ENCODE results near the gene EXOC4.

The EXOC4 gene

DNA sequence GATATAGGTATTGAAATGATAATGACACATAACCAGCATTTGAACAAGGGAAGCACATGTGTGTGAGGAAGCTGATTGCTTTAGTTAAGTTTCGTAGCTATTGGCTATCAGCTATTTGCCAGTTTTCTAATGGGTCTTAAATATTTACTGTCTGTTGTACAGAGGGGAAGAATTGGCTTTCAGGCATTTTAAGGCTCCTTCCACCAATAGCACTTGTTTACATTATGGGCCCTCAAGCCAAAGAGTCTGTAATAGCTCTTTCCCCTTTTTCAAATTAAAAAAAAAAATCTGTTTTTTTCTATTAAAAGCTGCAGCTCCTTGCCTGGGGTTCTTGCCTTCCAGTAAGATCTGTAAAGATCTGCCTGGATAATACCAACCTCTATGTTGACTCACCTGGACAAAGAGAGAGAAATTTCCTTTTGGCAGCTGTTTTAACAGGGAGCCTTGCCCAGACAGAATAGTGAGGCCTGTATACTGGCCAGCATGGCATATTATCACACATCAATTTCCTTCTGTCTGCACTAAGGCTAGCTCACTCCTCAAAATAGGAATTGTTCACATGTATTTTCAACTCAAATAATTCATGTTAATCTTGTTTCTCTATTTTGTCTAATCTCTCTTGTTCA, 769.5 kb downstream of the EXOC4 start:
- no peak for DNase-seq

DNA sequence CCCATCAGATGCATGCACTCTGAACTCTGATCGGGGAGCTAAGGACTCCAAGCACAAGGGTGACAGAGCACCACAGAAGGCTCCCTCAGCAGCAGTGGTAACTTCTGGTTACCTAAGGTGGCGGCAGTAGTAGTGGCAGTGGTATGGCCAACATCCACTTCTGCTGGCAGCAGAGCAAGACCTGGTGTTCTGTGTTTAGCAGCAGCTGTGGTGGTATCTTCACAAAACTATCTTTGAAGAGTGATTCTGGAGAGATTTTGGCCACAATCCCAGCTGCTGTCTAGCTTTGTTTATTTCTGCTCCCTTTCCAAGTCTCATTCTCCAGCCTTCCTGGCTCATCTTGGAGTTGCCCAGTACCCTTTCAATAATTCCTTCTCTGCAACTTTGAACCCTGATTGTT, 771.9 kb downstream of the EXOC4 start:
- DNase-seq: peak in 2 of 56 donors; percentile 2 to 13

DNA sequence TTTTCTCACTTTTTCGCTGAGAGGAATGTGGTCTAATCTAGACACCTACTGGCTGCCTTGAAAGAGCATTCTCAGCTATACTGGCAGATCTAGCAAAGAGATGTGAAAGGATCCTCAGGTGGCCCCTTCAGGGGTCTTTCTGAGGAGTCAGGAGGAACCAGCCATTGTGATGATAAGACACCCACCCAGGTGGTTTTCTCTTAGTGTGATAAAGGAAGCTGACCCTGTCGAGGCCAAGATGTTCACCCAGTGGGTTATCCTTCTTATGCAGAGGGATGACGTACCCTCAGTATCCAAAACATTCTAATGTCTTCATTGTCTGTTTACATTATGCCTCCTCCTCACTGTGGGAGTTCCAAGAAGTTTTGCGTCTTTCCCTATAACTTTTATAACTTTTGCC, 776.0 kb downstream of the EXOC4 start:
- DNase-seq: no peak

DNA sequence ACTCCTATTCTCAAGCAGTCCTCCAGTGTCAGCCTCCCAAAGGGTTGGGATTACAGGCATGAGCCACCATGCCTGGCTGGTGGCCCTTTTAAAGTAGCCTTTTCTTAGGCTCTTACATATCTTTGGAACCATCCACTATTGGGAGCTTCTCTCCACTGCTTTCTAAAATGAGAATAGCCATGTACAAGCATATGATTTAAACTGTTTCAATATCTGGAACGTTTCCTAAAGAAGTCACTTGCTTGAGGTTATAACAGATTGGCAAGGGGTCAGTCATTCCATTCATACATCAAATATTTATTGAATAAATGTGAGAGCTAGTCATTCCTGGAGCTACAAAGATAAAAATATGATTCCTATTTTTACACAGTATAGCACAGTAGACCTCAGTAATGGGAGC, 776.9 kb downstream of the EXOC4 start:
- DNase-seq: no peak

DNA sequence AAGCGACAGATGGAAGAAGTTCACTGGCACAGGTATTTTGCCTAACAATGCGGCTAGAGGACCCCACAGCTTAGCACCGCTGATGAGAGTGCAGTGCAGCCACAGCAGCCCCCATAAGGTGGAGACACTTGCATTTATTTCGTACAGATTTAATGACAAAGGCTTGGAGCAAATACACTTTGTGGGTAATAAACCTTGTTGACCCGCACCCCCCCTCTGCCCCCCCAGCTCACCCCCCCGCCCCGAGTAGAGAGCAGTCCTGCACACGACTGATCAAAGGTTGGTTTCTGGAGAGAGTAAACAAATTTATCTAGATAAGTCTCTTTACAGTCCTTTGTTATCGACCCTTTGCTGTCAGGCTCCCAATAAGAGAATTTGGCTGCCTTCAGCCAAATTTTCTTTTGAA, 777.6 kb downstream of the EXOC4 start:
- no peak for DNase-seq

DNA sequence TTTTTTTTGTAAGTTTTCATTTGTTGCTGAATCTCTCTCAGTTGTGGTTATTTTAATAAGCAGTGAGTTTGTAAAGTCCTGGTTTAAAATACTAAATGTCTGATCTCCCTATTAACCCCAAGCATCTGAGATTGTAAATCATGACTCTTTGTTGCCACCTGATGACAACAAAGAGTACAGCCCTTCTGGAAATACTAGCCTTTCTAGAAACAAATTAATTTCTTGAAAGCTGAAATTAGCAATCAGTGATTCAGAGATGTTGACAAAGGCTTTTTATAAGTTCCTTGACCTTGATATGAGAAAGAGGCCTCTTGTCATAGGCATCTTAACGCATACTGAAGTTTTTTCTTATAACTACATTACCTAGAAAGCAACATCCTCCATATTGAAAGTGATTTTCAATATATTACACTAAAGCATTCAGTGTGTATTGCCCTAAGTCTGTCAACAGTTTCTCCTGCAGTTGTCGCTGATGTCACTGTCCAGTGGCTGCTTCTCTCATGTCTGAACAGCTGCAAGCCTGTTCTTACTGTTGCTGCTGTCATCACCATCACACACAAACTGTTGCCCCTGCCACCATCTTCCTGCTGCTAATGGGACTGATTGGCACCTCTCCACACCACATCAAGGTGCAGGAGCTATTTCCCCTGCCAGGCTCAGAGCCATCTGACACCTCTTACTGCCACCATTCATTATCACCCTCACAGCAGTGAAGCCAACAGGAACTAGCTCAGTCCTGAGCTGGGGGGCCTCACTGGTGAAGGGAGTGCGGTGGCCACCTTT, 779.1 kb downstream of the EXOC4 start:
- no peak for DNase-seq

DNA sequence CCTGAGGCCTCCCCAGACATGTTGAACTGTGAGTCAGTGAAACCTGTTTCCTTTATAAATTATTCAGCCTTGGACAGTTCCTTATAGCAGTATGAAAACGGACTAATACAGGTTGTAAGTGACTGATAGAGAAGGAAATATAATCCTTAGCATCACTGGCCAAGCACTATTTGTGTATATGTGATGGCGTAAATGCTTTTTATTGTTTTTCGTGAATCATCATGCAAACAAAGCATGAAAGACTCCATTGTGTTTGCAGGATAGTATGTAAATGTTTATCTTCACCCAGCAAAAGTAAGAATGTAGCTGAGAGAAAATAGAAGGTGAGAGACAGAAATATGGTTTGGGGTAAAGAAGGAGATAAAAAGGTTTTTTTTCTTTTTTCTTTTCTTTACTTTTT, 781.8 kb downstream of the EXOC4 start:
- no peak for DNase-seq

DNA sequence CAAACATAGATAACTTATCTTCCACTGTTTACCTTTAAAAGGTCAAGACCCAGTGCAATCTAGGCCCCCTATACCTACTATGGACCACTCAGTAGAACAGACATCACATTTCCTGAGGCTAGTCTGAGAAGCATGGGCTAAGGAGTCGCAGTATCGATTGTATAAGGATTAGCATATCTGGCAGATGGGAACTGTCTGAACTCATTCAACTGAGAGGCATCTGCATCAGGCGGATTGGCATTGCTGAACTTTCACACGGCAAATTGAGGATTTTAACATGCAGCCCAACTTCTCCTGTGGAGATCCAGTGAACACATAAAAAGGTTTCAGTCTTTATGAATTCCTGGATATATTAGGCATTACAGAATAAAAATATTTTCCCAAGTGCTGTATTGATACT, 785.1 kb downstream of the EXOC4 start:
- no peak for DNase-seq

DNA sequence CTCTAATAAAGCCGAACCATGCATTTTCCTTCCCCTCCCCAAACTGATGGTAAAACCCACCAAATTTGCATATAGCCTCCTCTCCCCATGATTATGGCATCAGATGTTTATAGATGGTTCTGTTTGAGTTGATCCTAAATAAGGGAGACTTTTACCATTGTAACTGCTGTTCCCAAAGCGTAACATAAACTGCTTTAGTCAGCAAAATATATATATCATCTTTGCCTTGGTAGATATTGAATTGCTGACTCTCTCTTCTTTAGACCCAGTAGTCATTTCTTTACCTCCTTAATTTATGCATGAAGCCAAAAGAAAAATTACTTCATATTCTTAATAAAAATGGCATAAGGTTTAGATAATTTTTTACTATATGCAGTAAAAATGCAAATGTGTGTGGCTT, 788.1 kb downstream of the EXOC4 start:
- DNase-seq: no peak

DNA sequence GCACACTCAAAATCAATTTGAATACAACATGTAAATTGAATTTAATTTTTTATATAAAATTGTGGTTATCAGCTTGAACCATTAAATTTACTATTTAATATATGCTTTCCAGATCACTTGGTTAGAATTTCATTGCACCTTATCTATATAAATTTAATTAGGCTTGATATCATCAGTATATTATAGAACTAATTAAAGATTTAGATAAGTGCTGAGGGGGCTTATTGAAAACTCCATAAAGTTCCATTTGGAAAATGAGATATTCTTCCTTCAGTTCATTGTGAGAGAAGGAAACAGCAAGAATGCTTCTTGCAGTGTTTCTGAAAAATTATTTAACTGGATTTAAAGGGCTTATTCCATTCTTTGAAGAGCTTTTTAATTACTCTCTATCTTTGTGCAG, 788.6 kb downstream of the EXOC4 start:
- no peak for DNase-seq

DNA sequence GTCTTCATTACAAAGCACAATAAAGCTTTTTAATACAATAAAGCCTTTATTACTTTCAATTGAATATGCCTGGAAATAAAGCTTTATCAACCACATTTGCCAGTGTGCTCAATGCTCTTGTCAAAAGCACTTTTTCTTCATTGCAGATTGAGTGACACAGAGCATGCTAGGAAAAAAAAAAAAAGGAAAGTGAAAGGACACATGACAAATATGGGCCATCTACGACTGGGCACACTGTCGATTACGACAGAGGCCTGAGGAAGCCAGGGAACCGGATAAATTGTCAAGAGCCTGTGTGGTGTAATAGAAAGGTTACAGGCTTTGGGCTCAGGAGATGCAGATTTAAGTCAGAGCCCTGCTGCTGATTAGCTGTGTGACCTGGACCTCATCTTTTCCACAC, 789.4 kb downstream of the EXOC4 start:
- DNase-seq: no peak

DNA sequence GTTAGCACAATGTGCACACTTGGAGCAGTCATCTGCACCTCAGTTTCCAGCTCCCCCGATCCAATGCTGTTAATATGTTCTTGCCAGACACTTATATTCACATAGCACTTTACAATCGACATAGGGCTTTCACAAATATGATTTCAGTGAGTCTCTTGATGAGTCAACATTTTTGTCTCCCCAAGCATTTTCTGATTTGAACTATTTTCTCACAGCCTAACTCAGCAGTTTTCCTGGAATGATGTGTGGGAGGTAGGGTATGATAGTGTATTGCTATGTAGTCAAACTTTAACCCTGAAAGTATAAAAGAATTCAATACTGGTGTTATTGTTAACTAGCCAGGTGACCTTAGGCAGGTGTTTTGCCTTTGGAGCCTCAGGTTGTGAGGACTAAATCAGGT, 791.8 kb downstream of the EXOC4 start:
- no peak for DNase-seq

DNA sequence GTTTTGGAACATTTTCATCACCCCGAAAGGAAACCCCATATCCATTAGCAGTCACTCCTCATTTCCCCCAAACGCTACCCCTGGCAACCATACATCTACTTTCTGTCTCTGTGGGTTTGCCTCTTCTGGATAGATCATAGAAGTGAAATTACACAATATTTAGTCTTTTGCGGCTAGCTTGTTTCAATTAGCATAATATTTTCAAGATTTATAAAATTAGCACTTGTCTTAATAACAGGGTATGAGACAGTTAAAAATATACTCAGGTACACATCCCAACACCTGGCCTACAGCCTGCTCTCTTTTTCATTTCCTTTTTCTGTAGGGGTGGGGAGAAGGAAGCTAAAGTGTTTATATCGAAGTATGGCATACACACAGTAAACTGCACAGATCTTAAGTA, 792.8 kb downstream of the EXOC4 start:
- DNase-seq: no peak

DNA sequence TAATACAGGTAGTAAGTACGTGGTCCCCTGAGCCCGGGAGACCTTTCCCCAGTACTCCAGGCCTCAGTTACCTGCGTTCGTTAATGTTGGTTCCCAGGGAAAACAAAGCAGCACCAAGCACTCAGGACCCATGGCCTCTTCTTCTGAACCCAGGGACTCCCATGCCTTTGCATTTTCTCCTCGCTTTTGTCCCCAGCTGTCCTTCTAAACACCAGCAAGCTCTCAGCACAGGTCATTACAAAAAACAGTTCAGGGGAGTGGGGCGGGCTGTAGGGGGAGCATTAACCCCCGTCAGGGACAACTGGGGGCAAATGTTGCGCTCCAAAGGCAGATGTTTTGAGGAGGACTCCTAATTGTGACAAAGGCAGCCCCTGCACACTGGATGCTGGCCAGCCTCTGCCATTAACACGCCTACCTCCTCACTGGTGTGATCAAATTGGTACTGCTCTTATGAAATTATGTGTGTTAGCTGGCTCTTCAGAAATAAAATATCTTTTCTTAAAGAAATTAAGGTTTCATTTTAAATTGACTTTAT, 793.8 kb downstream of the EXOC4 start:
- no peak for DNase-seq

DNA sequence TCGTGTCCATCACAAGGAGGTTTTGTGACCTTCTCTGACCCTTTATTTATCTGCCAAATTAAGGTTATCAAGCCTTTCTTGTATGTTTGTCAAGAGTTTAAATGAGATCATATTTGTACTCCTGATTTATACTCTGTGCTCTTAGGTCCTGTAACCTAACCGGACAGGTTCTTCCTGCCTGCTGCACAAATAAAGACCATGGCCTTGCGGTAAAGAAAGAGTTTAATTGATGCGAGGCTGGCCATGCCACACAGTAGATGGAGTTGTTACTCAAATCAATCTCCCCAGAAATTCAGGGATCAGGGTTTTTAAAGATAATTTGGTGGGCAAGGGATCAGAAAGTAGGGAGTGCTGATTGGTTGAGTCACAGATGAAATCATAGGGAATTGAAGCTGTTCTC, 794.8 kb downstream of the EXOC4 start:
- DNase-seq: no peak

DNA sequence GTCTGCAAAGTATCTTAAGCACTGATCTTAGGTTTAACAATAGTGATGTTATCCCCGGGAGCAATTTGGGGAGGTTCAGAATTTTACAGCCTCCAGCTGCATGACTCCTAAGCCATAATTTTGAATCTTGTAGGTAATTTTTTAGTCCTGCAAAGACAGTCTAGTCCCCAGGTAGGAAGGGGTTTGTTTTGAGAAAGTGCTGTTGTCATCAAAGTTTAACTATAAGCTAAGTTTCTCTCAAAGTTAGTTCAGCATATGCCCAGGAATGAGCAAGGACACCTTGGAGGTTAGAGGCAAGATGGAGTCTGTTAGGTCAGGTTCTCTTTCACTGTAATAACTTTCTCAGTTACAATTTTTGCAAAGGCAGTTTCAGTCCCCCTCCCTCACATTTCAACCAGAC, 795.3 kb downstream of the EXOC4 start:
- DNase-seq: no peak

DNA sequence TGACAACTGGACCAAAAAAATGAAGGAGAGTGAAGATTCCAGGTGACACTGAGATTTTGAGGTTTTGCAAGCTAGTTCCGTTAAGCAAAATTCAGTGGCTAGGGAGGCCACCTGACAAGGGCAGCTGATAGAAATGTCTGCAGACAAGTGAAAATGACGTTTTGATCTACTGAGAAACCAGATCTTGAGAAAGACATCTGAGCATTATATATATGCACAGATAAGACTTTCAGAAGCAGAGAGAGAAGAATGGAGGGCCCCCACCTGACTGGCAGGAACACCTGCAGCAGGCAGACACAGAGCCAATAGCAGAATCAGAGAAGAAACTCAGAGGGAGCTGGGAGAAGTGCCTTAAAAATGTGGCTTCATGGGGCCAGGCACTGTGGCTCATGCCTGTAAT, 798.1 kb downstream of the EXOC4 start:
- no peak for DNase-seq

DNA sequence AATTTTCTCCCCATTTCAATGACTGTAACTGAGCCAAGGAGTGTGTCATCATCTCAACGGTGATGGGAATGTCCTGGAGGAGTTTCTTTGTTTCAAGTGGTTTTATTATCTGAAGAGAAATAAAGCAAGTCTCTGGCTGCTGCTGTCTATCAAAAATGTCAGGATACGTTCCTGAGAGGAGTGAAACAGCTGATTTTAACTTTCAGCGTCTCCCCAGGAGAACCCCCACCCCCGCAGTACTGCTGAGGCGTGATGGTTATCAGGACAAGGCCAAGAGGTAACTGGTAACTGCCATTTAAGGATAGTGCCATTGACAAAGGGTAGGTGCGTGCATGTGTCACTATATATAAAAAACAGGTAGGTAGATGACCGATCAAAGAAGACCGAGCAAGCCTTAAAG, 803.9 kb downstream of the EXOC4 start:
- no peak for DNase-seq

DNA sequence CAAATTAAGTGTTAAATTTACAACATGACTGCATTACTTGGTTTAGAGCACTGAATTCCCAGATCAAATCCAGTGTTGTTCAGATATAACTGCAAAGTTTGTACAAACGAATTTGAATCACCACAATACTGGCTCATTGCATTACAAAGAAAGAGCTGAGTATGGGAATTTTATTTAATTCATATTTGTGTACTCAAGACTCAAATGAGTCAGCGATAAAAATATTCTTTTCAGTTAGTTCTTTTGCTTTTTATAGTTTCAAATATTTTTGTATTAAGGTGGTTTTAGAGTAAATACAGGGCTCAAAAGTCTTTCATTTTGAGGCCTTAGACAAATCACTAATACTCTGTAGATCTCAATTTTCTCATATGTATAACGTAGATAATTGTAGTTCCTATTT, 805.6 kb downstream of the EXOC4 start:
- no peak for DNase-seq

DNA sequence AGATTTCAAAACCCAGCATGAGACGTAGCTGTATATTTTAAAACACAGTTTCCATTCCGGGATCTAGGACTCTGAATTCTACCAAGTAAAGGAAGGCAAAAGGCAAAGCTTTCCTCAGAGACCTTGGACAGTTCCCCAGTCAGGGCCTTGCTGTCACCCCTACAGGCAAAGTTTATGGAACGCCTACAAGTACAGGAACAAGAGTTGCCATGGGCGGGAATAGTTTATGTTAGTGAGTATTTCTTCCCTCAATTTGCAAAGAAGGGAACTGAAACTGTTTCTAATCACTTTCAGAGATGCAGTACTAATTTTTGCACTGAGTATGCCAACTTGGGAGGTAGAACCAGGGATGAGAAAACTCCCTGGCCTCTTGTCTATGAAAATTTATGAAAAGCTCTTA, 806.1 kb downstream of the EXOC4 start:
- no peak for DNase-seq

DNA sequence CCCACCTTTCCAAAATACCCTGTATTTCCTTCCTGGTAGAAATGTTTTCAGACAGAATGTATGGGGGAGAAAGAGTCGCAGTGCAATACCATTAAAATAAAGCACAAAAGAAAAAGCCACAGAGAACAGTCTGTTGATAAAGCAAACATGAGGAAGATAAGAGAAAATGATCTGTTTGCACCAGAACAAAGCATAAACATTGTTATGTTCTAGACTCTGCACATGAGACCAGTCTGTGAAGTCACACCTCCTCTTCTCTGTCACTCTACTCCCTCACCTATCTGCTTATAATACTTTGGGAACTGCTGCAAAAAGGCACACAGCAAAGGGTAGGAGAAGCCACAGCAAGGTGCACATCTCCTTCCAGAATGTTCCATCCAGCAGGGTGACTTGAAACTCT, 807.0 kb downstream of the EXOC4 start:
- no peak for DNase-seq

DNA sequence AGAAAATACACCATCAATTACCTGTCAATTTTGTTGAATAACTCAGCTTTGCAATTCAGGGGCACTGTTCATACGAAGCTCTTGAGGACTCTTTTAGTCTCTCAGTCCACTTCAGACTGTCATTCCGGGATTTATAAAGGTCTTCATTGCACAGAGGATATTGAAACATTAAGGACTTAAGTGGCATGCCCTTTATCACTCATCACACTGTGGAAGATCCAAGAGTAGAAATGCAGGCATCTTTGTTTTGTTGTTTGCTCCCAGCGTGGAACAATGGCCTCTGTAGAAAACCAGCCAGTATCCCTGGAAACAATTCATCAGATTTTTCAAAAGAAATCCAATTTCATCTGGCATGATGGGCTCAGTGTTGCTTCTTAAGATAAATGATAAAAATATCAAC, 808.0 kb downstream of the EXOC4 start:
- no peak for DNase-seq

DNA sequence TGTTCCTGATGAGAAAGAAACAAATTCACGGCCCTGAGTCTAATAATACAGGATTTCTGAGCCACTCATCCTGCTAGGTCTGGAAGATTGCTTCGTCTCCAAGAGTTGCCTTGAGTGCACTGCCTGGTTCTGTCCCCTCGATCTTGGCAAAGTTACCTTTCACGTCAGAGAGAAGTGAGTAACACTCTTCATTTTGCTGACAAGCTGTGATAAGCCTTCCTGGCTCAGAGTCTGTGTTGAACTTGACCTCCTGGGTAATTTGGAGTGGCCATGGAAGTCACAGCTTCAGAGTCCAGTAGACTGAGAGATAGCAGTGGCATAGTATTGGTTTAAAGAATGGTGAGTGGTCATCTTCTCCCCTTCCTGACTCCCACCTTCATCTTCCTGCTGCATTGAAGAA, 809.6 kb downstream of the EXOC4 start:
- no peak for DNase-seq
